Motor neuron (in vitro differentiated cells): ENCODE measurements around the gene UBR4. TPM values are rescaled to one million over a fixed set of nuclear protein-coding genes. Genes with fewer than 3 reads are reported as not detected.

Experiments used
- ATAC-seq, 8 experiments: fragments of 200-7000 bp; cut with Tn5 transposase; replicated peaks in 6 of 8; 2 replicates each; pipeline ENCODE4 v1.8.0; 2021; ENCODE audit warnings: mild to moderate bottlenecking in 8 of 8, moderate library complexity in 8 of 8
- H3K27ac ChIP-seq, 2 donors: fragments of 250-450 bp; sonication (Bioruptor Pico); 2 replicates each; pipeline ENCODE4 v1.9.0; 2021; ENCODE audit warnings: antibody characterized with exemption in 2 of 2, mild to moderate bottlenecking in 2 of 2, moderate library complexity in 1 of 2
- H3K4me1 ChIP-seq, 2 donors: fragments of 250-450 bp; sonication (Bioruptor Pico); replicated peaks in 1 of 2; 2 replicates each; pipeline ENCODE4 v1.6.1; 2021; ENCODE audit warnings: antibody characterized with exemption in 2 of 2, mild to moderate bottlenecking in 2 of 2, moderate library complexity in 1 of 2
- H3K4me3 ChIP-seq, 5 donors: fragments of 250-450 bp; sonication (Bioruptor Pico); 2 replicates each; pipeline ENCODE4 v1.9.0; 2021; ENCODE audit warnings: antibody characterized with exemption in 5 of 5, mild to moderate bottlenecking in 5 of 5, moderate library complexity in 4 of 5
- WGBS, 10 experiments: fragments of 450-650 bp; shearing (Covaris generic); methylation state at CpG; one replicate each; pipeline ENCODE4 v1.0.0; 2022; 5-methylcytosine and 5-hydroxymethylcytosine counted together
- in situ Hi-C, 9 experiments: fragments of 400-800 bp; cut with MboI; loops; one replicate each; pipeline ENCODE4 v1.15.0; 2021; ENCODE audit warnings: low sequenced_read_pairs in 9 of 9, low pct_unique_long_range_greater_than_20kb in 2 of 9; ENCODE audit not compliant: unreplicated experiment in 9 of 9
- total RNA-seq, 8 experiments: library from RNA; unstranded; fragments of 300-600 nt; gene quantifications; 2 replicates each; pipeline versions ENCODE4 v1.2.3 to v1.2.4, GENCODE V29; 2022

Gene UBR4
- total RNA-seq, 8 experiments from 2014 or later: 67.4 to 206 (median 116) TPM

- WGBS, 10 experiments: 44 to 83% (median 67%) methylated on average over 1 to 19 of the region's 24 CpGs; no CpG with 5 or more reads in 3 of the 10 experiments
- H3K4me3 ChIP-seq: no peak overlapping the region
- in situ Hi-C loops: no loop called here
- H3K4me1 ChIP-seq: peaks cover 0 to 12% of the 10 kb centered on the region in 2 donors
- H3K27ac ChIP-seq: no peak overlapping the region
- ATAC-seq: peak in 5 of 8 experiments; percentile 96 to 98 (median 97)
Observed at GRCh38 chr1:19044975-19045831, 164.9 kb downstream of the UBR4 start.

- Histone ChIP-seq H3K27ac (no peak overlapping the region), H3K4me3 (no peak overlapping the region), H3K4me1 (peaks cover 0 to 12% of the 10 kb centered on the region in 2 donors)
- 69 to 100% (median 78%) methylated on average over 1 to 5 of the region's 6 CpGs; no CpG with 5 or more reads in 5 of the 10 experiments for WGBS, 10 experiments
- in situ Hi-C loops: no loop called here
- ATAC-seq: no peak
Observed at GRCh38 chr1:19044471-19044870, 165.6 kb downstream of the UBR4 start.

- no peak for ATAC-seq
- H3K4me3 ChIP-seq: no peak overlapping the region
- no peak overlapping the region for H3K27ac ChIP-seq
- in situ Hi-C loops: no loop called here
- H3K4me1 ChIP-seq: peaks cover 0 to 12% of the 10 kb centered on the region in 2 donors
- 49 to 76% (median 56%) methylated on average over 2 to 8 of the region's 16 CpGs; no CpG with 5 or more reads in 3 of the 10 experiments for WGBS, 10 experiments
Observed at GRCh38 chr1:19043579-19044443, 166.3 kb downstream of the UBR4 start.

DNA sequence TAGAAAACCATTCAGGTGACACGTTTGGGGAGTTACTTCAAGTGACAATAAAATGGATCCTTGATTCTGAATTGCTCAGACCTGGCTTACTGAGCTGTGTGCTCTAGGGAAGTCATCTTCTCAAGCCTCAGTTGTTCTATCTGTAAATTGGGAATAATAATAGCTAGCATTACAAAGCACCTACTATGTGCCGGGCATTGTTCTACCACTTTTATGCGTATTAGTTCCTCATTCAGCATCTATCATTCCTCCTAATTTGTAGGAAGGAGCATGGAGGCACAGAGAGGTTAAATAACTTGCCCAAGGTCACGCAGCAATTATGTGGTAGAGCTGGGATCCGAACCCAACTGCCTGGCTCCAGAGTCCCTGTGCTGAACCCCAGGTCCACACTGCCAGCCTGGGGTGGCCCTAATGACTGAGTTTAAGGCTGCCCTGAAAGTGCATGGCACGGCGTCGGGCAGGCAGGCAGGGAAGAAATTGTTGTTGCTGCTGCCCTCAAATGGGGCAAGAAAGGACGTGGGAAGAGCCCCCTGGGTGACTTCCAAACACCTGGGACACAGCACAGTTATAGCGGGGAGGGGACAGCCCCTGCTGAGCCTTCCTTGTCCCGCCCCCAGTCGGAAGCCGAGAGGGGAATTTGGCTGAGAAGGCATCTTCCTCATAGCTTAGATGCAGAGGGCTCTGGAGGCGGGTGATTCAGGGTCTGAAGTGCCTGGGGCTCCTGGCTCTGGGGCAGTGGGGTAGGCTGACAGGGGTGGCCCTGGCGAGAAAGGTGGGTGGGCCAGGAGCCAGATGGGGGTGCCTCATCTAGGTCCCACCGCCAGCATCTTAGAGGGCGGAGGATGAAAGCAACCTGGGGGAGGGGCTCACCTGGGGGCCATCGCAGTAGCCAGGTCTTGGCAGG is 167.1 kb downstream of the UBR4 start:
- 50 to 93% (median 75%) methylated on average over 2 to 12 of the region's 18 CpGs; no CpG with 5 or more reads in 2 of the 10 experiments for WGBS, 10 experiments
- H3K27ac ChIP-seq: no peak overlapping the region
- ATAC-seq: no peak

GRCh38 chr1:19040010-19040680 is 169.9 kb downstream of the UBR4 start:
- Histone ChIP-seq H3K27ac (no peak overlapping the region), H3K4me1 (peaks cover 0 to 9% of the 10 kb centered on the region in 2 donors), H3K4me3 (no peak overlapping the region)
- ATAC-seq: no peak
- 0 to 86% (median 74%) methylated on average over 1 to 4 of the region's 4 CpGs; no CpG with 5 or more reads in 4 of the 10 experiments for WGBS, 10 experiments
- in situ Hi-C loops: no loop called here

More for the DNA sequence above, 167.1 kb downstream of the UBR4 start:
- Histone ChIP-seq H3K4me1 (peaks cover 0 to 12% of the 10 kb centered on the region in 2 donors), H3K4me3 (no peak overlapping the region)
- in situ Hi-C loops: no loop called here

GRCh38 chr1:19038732-19039131 is 171.3 kb downstream of the UBR4 start:
- no peak overlapping the region for H3K4me3 ChIP-seq
- H3K4me1 ChIP-seq: peaks cover 0 to 8% of the 10 kb centered on the region in 2 donors
- in situ Hi-C loops: no loop called here
- no peak for ATAC-seq
- no peak overlapping the region for H3K27ac ChIP-seq
- WGBS, 10 experiments: 28 to 96% (median 79%) methylated on average over 1 to 5 of the region's 5 CpGs; no CpG with 5 or more reads in 4 of the 10 experiments

DNA sequence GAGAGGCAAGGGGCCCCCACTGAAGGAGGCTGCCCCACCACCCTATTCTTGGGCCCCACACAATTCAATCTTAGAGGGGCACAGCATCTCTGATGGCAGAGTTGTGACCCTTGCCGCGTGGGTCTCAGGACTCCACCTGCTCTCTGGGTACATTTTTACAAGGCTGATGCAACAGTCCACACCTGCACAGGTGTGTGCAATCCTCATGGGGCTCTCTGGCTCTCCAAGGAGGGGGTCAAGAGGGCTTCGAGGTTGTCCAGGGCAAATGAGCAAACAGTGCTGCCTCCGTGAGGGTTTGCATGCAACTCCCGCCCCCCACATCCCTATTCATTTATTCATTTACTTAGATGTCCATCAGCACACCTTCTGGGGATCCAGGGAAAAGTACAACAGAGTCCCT is 172.0 kb downstream of the UBR4 start:
- no peak overlapping the region for H3K27ac ChIP-seq
- in situ Hi-C loops: no loop called here
- peaks cover 0 to 8% of the 10 kb centered on the region in 2 donors for H3K4me1 ChIP-seq
- no peak for ATAC-seq
- no peak overlapping the region for H3K4me3 ChIP-seq
- WGBS, 10 experiments: 0 to 53% (median 30%) methylated on average over 1 to 3 of the region's 5 CpGs; no CpG with 5 or more reads in 7 of the 10 experiments

GRCh38 chr1:19037659-19038058 is 172.4 kb downstream of the UBR4 start:
- Histone ChIP-seq H3K27ac (no peak overlapping the region), H3K4me1 (peaks cover 0 to 8% of the 10 kb centered on the region in 2 donors), H3K4me3 (no peak overlapping the region)
- in situ Hi-C loops: no loop called here
- WGBS, 10 experiments: 19 to 100% (median 62%) methylated on average over 1 to 4 of the region's 4 CpGs; no CpG with 5 or more reads in 2 of the 10 experiments
- no peak for ATAC-seq

- Histone ChIP-seq H3K27ac (no peak overlapping the region), H3K4me3 (no peak overlapping the region), H3K4me1 (peaks cover 0 to 8% of the 10 kb centered on the region in 2 donors)
- no peak for ATAC-seq
- WGBS, 10 experiments: 65 to 92% (median 82%) methylated on average over 1 to 15 of the region's 15 CpGs; no CpG with 5 or more reads in 1 of the 10 experiments
- in situ Hi-C loops: no loop called here
Observed at GRCh38 chr1:19036813-19037605, 173.1 kb downstream of the UBR4 start.

GRCh38 chr1:19036041-19036812 is 173.8 kb downstream of the UBR4 start:
- 0 to 76% (median 68%) methylated on average over 2 to 12 of the region's 17 CpGs; no CpG with 5 or more reads in 2 of the 10 experiments for WGBS, 10 experiments
- no peak overlapping the region for H3K4me3 ChIP-seq
- H3K27ac ChIP-seq: no peak overlapping the region
- peak in 6 of 8 experiments; percentile 14 to 86 (median 78) for ATAC-seq
- in situ Hi-C loops: no loop called here
- H3K4me1 ChIP-seq: peaks cover 0 to 8% of the 10 kb centered on the region in 2 donors
